Neutrophil (primary cell): ENCODE data around the gene COG7.

Source experiments
- H3K27ac ChIP-seq: fragments of 200-600 bp; sonication (generic); 2 replicates; pipeline ENCODE4 v1.5.1; 2016; ENCODE audit warnings: mild to moderate bottlenecking, moderate library complexity
- H3K27me3 ChIP-seq: fragments of 200-600 bp; sonication (generic); 2 replicates; pipeline ENCODE4 v1.6.0; 2016; ENCODE audit warnings: mild to moderate bottlenecking
- H3K36me3 ChIP-seq: fragments of 200-600 bp; sonication (generic); 2 replicates; pipeline ENCODE4 v1.5.1; 2017
- H3K4me1 ChIP-seq, 2 experiments: fragments of 200-600 bp in 1 of 2; sonication (generic) in 1 of 2; 1 replicate in 1 of 2; 2 replicates in 1 of 2; pipeline versions ENCODE4 v1.5.1 to v1.6.1; 2013 to 2016; ENCODE audit warnings: low read depth in 1 of 2, low read length in 1 of 2, mild to moderate bottlenecking in 1 of 2, moderate library complexity in 1 of 2; ENCODE audit not compliant: control insufficient read depth in 1 of 2, insufficient read depth in 1 of 2
- H3K4me3 ChIP-seq, 2 experiments: fragments of 200-600 bp in 1 of 2; sonication (generic) in 1 of 2; 1 replicate in 1 of 2; 2 replicates in 1 of 2; pipeline ENCODE4 v1.5.1; 2013 to 2016; ENCODE audit warnings: low read depth in 1 of 2, low read length in 1 of 2, mild to moderate bottlenecking in 1 of 2, moderate library complexity in 1 of 2
- H3K9me3 ChIP-seq: fragments of 200-600 bp; sonication (generic); 2 replicates; pipeline ENCODE4 v1.5.1; 2016
- TF ChIP-seq, protein P1 (sequence below): fragments of 200-600 bp; sonication (generic); IDR thresholded peaks from 2 replicates; pipeline ENCODE4 v1.5.1; 2016; ENCODE audit warnings: antibody characterized with exemption

The COG7 gene

GRCh38 chr16:23423496-23424049 is 29.4 kb downstream of the COG7 start:
- no peaks in the 10 kb centered on the region for H3K4me1 ChIP-seq
- H3K27ac ChIP-seq, result no peak overlapping the region
- H3K9me3 ChIP-seq, result no peaks in the 10 kb centered on the region
- TF ChIP-seq, protein P1, sequence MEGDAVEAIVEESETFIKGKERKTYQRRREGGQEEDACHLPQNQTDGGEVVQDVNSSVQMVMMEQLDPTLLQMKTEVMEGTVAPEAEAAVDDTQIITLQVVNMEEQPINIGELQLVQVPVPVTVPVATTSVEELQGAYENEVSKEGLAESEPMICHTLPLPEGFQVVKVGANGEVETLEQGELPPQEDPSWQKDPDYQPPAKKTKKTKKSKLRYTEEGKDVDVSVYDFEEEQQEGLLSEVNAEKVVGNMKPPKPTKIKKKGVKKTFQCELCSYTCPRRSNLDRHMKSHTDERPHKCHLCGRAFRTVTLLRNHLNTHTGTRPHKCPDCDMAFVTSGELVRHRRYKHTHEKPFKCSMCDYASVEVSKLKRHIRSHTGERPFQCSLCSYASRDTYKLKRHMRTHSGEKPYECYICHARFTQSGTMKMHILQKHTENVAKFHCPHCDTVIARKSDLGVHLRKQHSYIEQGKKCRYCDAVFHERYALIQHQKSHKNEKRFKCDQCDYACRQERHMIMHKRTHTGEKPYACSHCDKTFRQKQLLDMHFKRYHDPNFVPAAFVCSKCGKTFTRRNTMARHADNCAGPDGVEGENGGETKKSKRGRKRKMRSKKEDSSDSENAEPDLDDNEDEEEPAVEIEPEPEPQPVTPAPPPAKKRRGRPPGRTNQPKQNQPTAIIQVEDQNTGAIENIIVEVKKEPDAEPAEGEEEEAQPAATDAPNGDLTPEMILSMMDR, result no peak
- no peak overlapping the region for H3K4me3 ChIP-seq
- H3K27me3 ChIP-seq, result no peaks in the 10 kb centered on the region
- H3K36me3 ChIP-seq, result peaks cover 13% of the 10 kb centered on the region

- H3K27me3 ChIP-seq, result no peaks in the 10 kb centered on the region
- H3K4me3 ChIP-seq, result no peak overlapping the region
- peaks cover 42% of the 10 kb centered on the region for H3K36me3 ChIP-seq
- no peak overlapping the region for H3K27ac ChIP-seq
- H3K9me3 ChIP-seq, result no peaks in the 10 kb centered on the region
- TF ChIP-seq, protein P1, result no peak
- H3K4me1 ChIP-seq, result no peaks in the 10 kb centered on the region
Observed at GRCh38 chr16:23420011-23420410, 33.0 kb downstream of the COG7 start.

DNA sequence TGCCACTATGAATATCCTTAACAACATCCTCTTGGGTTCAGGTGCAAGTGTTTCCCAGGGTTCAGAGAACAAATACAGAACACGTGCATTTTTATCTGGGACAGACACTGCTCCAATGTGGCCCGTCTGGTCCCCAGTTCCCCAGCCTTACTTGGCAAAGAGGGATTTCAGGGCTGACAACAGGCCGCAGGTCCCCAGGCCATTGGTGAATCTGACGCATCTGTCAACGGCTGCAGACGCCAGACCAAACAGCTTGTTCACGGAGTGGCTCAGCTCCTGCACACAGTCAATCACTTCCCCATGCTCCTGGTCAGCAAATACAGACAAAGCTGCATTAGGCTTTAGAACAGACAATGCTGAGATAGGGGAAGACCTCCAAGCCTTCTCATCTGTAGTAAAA is 36.2 kb downstream of the COG7 start:
- Histone ChIP-seq H3K4me1 (no peaks in the 10 kb centered on the region), H3K36me3 (peaks cover 61% of the 10 kb centered on the region), H3K9me3 (no peaks in the 10 kb centered on the region), H3K27ac (no peak overlapping the region), H3K4me3 (no peak overlapping the region), H3K27me3 (no peaks in the 10 kb centered on the region)
- TF ChIP-seq, protein P1, result no peak

DNA sequence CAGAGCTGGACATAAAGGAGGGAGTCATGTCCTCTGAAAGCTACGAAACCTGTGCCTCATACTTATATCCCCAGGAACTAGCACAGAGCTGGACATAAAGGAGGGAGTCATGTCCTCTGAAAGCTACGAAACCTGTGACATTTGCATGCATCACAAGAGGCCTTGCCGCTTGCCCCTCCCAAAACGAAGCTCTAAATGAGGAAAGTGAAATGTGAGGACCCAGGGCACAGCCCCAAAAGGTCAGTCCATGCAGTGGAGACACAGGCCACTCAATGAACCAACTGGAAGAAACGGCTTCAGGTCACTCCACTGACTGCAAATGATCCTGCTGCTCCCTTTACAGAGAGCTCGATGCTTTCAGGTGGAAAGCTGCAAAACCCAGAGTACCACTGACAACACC is 38.3 kb downstream of the COG7 start:
- no peak overlapping the region for H3K4me3 ChIP-seq
- TF ChIP-seq, protein P1, result no peak
- no peak overlapping the region for H3K27ac ChIP-seq
- H3K27me3 ChIP-seq, result no peaks in the 10 kb centered on the region
- H3K36me3 ChIP-seq, result peaks cover 75% of the 10 kb centered on the region
- no peaks in the 10 kb centered on the region for H3K4me1 ChIP-seq
- no peaks in the 10 kb centered on the region for H3K9me3 ChIP-seq

DNA sequence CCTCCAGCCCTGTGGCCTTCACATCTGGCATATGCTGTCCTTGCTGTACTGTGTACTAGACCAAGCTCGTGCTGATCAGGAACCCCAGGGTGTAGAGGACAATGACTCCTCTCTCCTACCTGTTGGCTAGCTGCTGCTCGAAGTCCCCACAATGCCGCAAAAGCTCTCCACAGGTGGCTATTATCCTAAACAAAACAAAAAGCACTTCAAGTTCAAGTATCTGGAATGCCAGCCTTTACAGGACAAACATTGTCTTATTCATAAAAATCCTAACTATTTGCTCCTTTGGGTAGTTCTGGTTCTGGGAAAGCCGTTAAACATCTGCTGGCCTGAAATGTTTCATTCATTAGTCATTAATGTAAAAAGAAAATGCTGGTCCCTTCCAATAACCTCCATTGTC is 42.8 kb downstream of the COG7 start:
- TF ChIP-seq, protein P1, result no peak
- no peaks in the 10 kb centered on the region for H3K4me1 ChIP-seq
- no peaks in the 10 kb centered on the region for H3K9me3 ChIP-seq
- H3K27me3 ChIP-seq, result no peaks in the 10 kb centered on the region
- no peak overlapping the region for H3K4me3 ChIP-seq
- H3K27ac ChIP-seq, result no peak overlapping the region
- peaks cover 79% of the 10 kb centered on the region for H3K36me3 ChIP-seq

DNA sequence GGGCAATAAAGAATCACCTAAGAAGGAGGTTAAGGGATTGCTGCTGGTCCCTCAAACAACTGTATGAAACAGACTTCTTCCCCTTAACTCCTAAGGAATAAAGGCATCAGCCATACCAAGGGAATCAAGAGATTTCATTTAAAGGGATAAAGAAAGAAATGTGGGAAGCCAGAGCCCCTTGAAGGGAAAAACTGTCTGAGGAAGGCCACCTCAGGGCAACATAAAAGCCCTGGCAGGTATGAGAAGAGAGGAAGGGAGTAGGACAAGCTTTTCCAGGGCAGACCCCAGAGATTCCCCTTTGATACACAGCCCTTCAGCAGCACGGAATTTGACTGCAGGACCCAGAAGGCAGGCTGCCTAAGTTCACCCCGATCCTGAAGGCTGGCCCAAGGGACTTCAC is 43.5 kb downstream of the COG7 start:
- TF ChIP-seq, protein P1, result no peak
- peaks cover 79% of the 10 kb centered on the region for H3K36me3 ChIP-seq
- no peak overlapping the region for H3K4me3 ChIP-seq
- no peaks in the 10 kb centered on the region for H3K4me1 ChIP-seq
- no peak overlapping the region for H3K27ac ChIP-seq
- H3K27me3 ChIP-seq, result no peaks in the 10 kb centered on the region
- H3K9me3 ChIP-seq, result no peaks in the 10 kb centered on the region
